EL (cell line): Measurements from ENCODE around the gene OXNAD1.

Experiments
- DNase-seq: peaks from one replicate; pipeline ENCODE4 v3.0.0-alpha.2; 2016

OXNAD1 gene

GRCh38 chr3:16264708-16265454 lies at the start of gene OXNAD1, which contains the start of gene DPH3:
Gene OXNAD1 (plus strand): TSS chr3:16265212. CDS start chr3:16270953, 5,741 bp downstream.
Gene DPH3 (minus strand): TSS chr3:16264943. CDS start chr3:16264876, 67 bp downstream.
- peak; percentile 100 for DNase-seq

- DNase-seq, result no peak
These were observed 48.6 kb upstream of the OXNAD1 start for GRCh38 chr3:16216373-16216935.

GRCh38 chr3:16219777-16220176 lies 45.2 kb upstream of the OXNAD1 start:
- no peak for DNase-seq

GRCh38 chr3:16221990-16222389 lies 43.0 kb upstream of the OXNAD1 start:
- no peak for DNase-seq

GRCh38 chr3:16222547-16222946 lies 42.5 kb upstream of the OXNAD1 start:
- DNase-seq, result no peak

- DNase-seq, result no peak
These were observed 40.7 kb upstream of the OXNAD1 start for GRCh38 chr3:16224325-16224724.

- no peak for DNase-seq
These were observed 37.4 kb upstream of the OXNAD1 start for GRCh38 chr3:16227566-16227965.

- DNase-seq, result no peak
These were observed 35.3 kb upstream of the OXNAD1 start for GRCh38 chr3:16229681-16230080.

GRCh38 chr3:16231983-16232382 lies 33.0 kb upstream of the OXNAD1 start:
- DNase-seq, result no peak

GRCh38 chr3:16233806-16234205 lies 31.2 kb upstream of the OXNAD1 start:
- DNase-seq, result no peak

- DNase-seq, result no peak
These were observed 30.7 kb upstream of the OXNAD1 start for GRCh38 chr3:16234281-16234680.

GRCh38 chr3:16236030-16236639 lies 28.9 kb upstream of the OXNAD1 start:
- no peak for DNase-seq

GRCh38 chr3:16236856-16237393 lies 28.1 kb upstream of the OXNAD1 start:
- no peak for DNase-seq

- DNase-seq, result no peak
These were observed 25.8 kb upstream of the OXNAD1 start for GRCh38 chr3:16239086-16239770.

GRCh38 chr3:16239780-16240179 lies 25.2 kb upstream of the OXNAD1 start:
- peak; percentile 8 for DNase-seq

GRCh38 chr3:16240229-16241023 lies 24.6 kb upstream of the OXNAD1 start:
- peak; percentile 70 for DNase-seq

GRCh38 chr3:16241225-16241624 lies 23.8 kb upstream of the OXNAD1 start:
- DNase-seq, result no peak

GRCh38 chr3:16242177-16242576 lies 22.8 kb upstream of the OXNAD1 start:
- no peak for DNase-seq

GRCh38 chr3:16243706-16244490 lies 21.1 kb upstream of the OXNAD1 start:
- DNase-seq, result peak; percentile 22

- no peak for DNase-seq
These were observed 19.4 kb upstream of the OXNAD1 start for GRCh38 chr3:16245609-16246008.

GRCh38 chr3:16247282-16248061 lies 17.5 kb upstream of the OXNAD1 start:
- DNase-seq, result peak; percentile 80
